CD14-positive monocyte (primary cell): ENCODE data around the gene ZFYVE21. TPM values are rescaled to one million over a fixed set of nuclear protein-coding genes. Genes with fewer than 3 reads are reported as not detected.

Experiments
- DNase-seq, 3 donors: peaks; one replicate each; pipeline ENCODE4 v3.0.0-alpha.2; 2011 to 2022
- H2AFZ ChIP-seq: 2 replicates; pipeline ENCODE4 v1.6.0; 2012; ENCODE audit warnings: mild to moderate bottlenecking, low read depth, low read length, inconsistent platforms; ENCODE audit not compliant: insufficient read depth, poor library complexity, severe bottlenecking
- H3K27ac ChIP-seq, 2 donors: 1 replicate in 1 of 2; 2 replicates in 1 of 2; pipeline ENCODE4 v1.5.1; 2012 to 2013; ENCODE audit warnings: low read length in 2 of 2, control low read depth in 1 of 2, inconsistent platforms in 1 of 2, low read depth in 1 of 2, mild to moderate bottlenecking in 1 of 2
- H3K27me3 ChIP-seq, 2 donors: one replicate each; pipeline versions ENCODE4 v1.6.0 to v1.6.1; 2011 to 2013; ENCODE audit warnings: low read length in 2 of 2; ENCODE audit not compliant: control insufficient read depth in 2 of 2, insufficient read depth in 2 of 2
- H3K36me3 ChIP-seq, 2 donors: replicated peaks in 1 of 2; 1 replicate in 1 of 2; 2 replicates in 1 of 2; pipeline versions ENCODE4 v1.5.1 to v1.6.1; 2012 to 2013; ENCODE audit warnings: low read length in 2 of 2, control low read depth in 1 of 2, inconsistent platforms in 1 of 2, mild to moderate bottlenecking in 1 of 2; ENCODE audit not compliant: insufficient read depth in 2 of 2, control insufficient read depth in 1 of 2
- H3K4me1 ChIP-seq, 2 donors: 1 replicate in 1 of 2; 2 replicates in 1 of 2; pipeline versions ENCODE4 v1.5.1 to v1.6.1; 2012 to 2013; ENCODE audit warnings: low read length in 2 of 2, control low read depth in 1 of 2, inconsistent platforms in 1 of 2, mild to moderate bottlenecking in 1 of 2, moderate library complexity in 1 of 2; ENCODE audit not compliant: insufficient read depth in 2 of 2, control insufficient read depth in 1 of 2
- H3K4me2 ChIP-seq: replicated peaks from 2 replicates; pipeline ENCODE3; 2012; ENCODE audit warnings: low read length, moderate library complexity, mild to moderate bottlenecking; ENCODE audit not compliant: poor library complexity, severe bottlenecking; ENCODE audit errors: extremely low read depth
- H3K4me3 ChIP-seq, 3 experiments: fragments of 200-600 bp in 1 of 3; sonication (generic) in 1 of 3; replicated peaks in 1 of 3; 1 replicate in 2 of 3; 2 replicates in 1 of 3; pipeline ENCODE4 v1.5.1; 2011 to 2013; ENCODE audit warnings: low read length in 3 of 3, mild to moderate bottlenecking in 3 of 3, control low read depth in 2 of 3, low read depth in 2 of 3, inconsistent platforms in 1 of 3, moderate library complexity in 1 of 3
- H3K79me2 ChIP-seq: 2 replicates; pipeline ENCODE4 v1.6.0; 2012; ENCODE audit warnings: mild to moderate bottlenecking, control low read depth, inconsistent platforms, low read length, moderate library complexity; ENCODE audit not compliant: insufficient read depth
- H3K9ac ChIP-seq: 2 replicates; pipeline ENCODE4 v1.6.0; 2017; ENCODE audit warnings: low read length, mild to moderate bottlenecking; ENCODE audit not compliant: insufficient read depth, poor library complexity, severe bottlenecking
- H3K9me3 ChIP-seq, 2 donors: replicated peaks in 1 of 2; 1 replicate in 1 of 2; 2 replicates in 1 of 2; pipeline versions ENCODE4 v1.5.1 to v1.6.1; 2012 to 2013; ENCODE audit warnings: low read length in 2 of 2, control low read depth in 1 of 2; ENCODE audit not compliant: control insufficient read depth in 1 of 2, insufficient read depth in 1 of 2
- H4K20me1 ChIP-seq: 2 replicates; pipeline ENCODE4 v1.6.0; 2012; ENCODE audit warnings: mild to moderate bottlenecking, low read length, control low read depth, moderate library complexity; ENCODE audit not compliant: insufficient read depth
- H3K27ac Mint-ChIP-seq, 7 donors: one replicate each; pipeline ENCODE4 v1.8.0; 2020; ENCODE audit warnings: mild to moderate bottlenecking in 7 of 7, mixed read lengths in 7 of 7, moderate library complexity in 6 of 7, inconsistent platforms in 2 of 7
- H3K27me3 Mint-ChIP-seq, 3 donors: one replicate each; pipeline ENCODE4 v1.8.0; 2021 to 2022; ENCODE audit warnings: low read depth in 3 of 3, mild to moderate bottlenecking in 3 of 3, mixed read lengths in 3 of 3, moderate library complexity in 3 of 3, inconsistent platforms in 1 of 3
- H3K36me3 Mint-ChIP-seq, 2 donors: one replicate each; pipeline ENCODE4 v1.8.0; 2020; ENCODE audit warnings: mixed read lengths in 2 of 2, inconsistent platforms in 1 of 2, mild to moderate bottlenecking in 1 of 2
- H3K4me1 Mint-ChIP-seq: one replicate; pipeline ENCODE4 v1.8.0; 2020; ENCODE audit warnings: mild to moderate bottlenecking, mixed read lengths
- H3K4me3 Mint-ChIP-seq, 2 donors: one replicate each; pipeline ENCODE4 v1.8.0; 2020; ENCODE audit warnings: mild to moderate bottlenecking in 2 of 2, mixed read lengths in 2 of 2, moderate library complexity in 1 of 2
- H3K9me3 Mint-ChIP-seq, 7 donors: one replicate each; pipeline ENCODE4 v1.8.0; 2020 to 2022; ENCODE audit warnings: mixed read lengths in 7 of 7, mild to moderate bottlenecking in 6 of 7, moderate library complexity in 6 of 7, inconsistent platforms in 2 of 7
- CTCF ChIP-seq: fragments of 200-600 bp; IDR thresholded peaks from one replicate; pipeline ENCODE4 v1.8.0; 2022; ENCODE audit warnings: antibody characterized with exemption, mild to moderate bottlenecking
- WGBS: methylation state at CpG from one replicate; pipeline ENCODE4 v1.1.5; 2013; ENCODE audit warnings: missing lambda C conversion rate; ENCODE audit not compliant: insufficient coverage; 5-methylcytosine and 5-hydroxymethylcytosine counted together
- intact Hi-C, 2 donors: fragments of 100-400 bp; cut with micrococcal nuclease; formaldehyde crosslinking; loops; one replicate each; pipeline versions ENCODE4 v1.15.0 to v1.15.1; 2023
- polyA plus RNA-seq, 3 donors: library from polyadenylated mRNA; depleted of rRNA in 1 of 3; unstranded in 2 of 3; stranded (reverse) in 1 of 3; fragments of 300-500 nt in 2 of 3; fragments of >200 nt in 1 of 3; fragmentation: Illumina TruSeq in 2 of 3; gene quantifications; 1 replicate in 2 of 3; 2 replicates in 1 of 3; pipeline ENCODE4 v1.2.3, GENCODE V29; 2012 to 2021

ZFYVE21 gene
- polyA plus RNA-seq, 3 donors, result 22.1 to 36.5 (median 33.1) TPM

DNA sequence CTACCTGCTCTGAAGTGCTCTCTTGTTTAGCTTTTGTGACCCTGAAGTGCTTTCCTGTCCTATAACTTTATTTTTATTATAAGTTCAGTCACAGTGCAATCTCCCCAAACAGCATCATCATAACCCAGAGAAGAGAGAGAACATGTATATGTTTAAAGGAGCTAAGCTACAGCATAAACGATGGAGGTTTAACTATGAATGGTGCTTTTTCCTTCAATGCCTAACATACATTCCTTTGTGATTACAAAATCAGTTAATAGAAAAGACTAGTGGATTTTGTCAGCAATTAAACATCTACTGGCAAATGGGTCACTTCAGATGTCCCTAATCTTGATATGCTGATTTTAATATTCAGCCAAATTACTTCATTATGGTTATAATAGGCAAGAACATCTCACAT is 46.4 kb downstream of the ZFYVE21 start:
- Histone ChIP-seq H3K4me2 (no peak overlapping the region), H3K79me2 (no peaks in the 10 kb centered on the region), H3K4me1 (no peaks in the 10 kb centered on the region), H3K9ac (no peak overlapping the region), H3K9me3 (no peaks in the 10 kb centered on the region), H2AFZ (no peak overlapping the region), H3K4me3 (no peak overlapping the region), H4K20me1 (no peaks in the 10 kb centered on the region), H3K36me3 (no peaks in the 10 kb centered on the region), H3K27ac (no peak overlapping the region), H3K27me3 (no peaks in the 10 kb centered on the region)
- H3K27me3 Mint-ChIP-seq, result peaks cover 0 to 7% (median 4%) of the 10 kb centered on the region in 3 donors
- H3K27ac Mint-ChIP-seq, result no peak overlapping the region
- peaks cover 0 to 3% (median 0%) of the 10 kb centered on the region in 7 donors for H3K9me3 Mint-ChIP-seq
- TF ChIP-seq CTCF, result no peak
- no peaks in the 10 kb centered on the region for H3K36me3 Mint-ChIP-seq
- no peaks in the 10 kb centered on the region for H3K4me1 Mint-ChIP-seq
- intact Hi-C loops, result no loop called here
- H3K4me3 Mint-ChIP-seq, result no peak overlapping the region
- WGBS, result no CpG with 5 or more reads among the region's 1 CpG
- DNase-seq, result no peak

GRCh38 chr14:103762541-103762940 is 46.9 kb downstream of the ZFYVE21 start:
- no peaks in the 10 kb centered on the region for H3K36me3 ChIP-seq
- Mint-ChIP-seq H3K36me3 (no peaks in the 10 kb centered on the region), H3K4me1 (no peaks in the 10 kb centered on the region), H3K9me3 (peaks cover 0 to 3% (median 0%) of the 10 kb centered on the region in 7 donors), H3K4me3 (peak overlapping the region in 1 of 2 donors; percentile 39), H3K27me3 (peaks cover 0 to 8% (median 4%) of the 10 kb centered on the region in 3 donors), H3K27ac (no peak overlapping the region)
- H3K27me3 ChIP-seq, result no peaks in the 10 kb centered on the region
- no peaks in the 10 kb centered on the region for H3K4me1 ChIP-seq
- H3K4me3 ChIP-seq, result no peak overlapping the region
- H3K9me3 ChIP-seq, result no peaks in the 10 kb centered on the region
- intact Hi-C loops, result no loop called here
- no peak overlapping the region for H3K4me2 ChIP-seq
- no peaks in the 10 kb centered on the region for H3K79me2 ChIP-seq
- DNase-seq, result no peak
- WGBS, result 63% methylated on average over 10 of the region's 13 CpGs
- no peak overlapping the region for H3K27ac ChIP-seq
- no peaks in the 10 kb centered on the region for H4K20me1 ChIP-seq
- H3K9ac ChIP-seq, result no peak overlapping the region
- TF ChIP-seq CTCF, result no peak
- no peak overlapping the region for H2AFZ ChIP-seq
